HuH-7.5 (cell line): Measurements from ENCODE around the gene SUMO4.
A peak's percentile ranks its signal among the peaks of the same experiment; 100 is the strongest.
"Not testable (repeated sequence)": the region's sequence is repeated elsewhere in the genome, so short reads cannot be mapped to it uniquely, and the experiment has no call there.

ENCODE experiments used
- DNase-seq: peaks from one replicate; pipeline ENCODE4 v3.0.0; 2011; ENCODE audit warnings: low spot score

SUMO4 gene

GRCh38 chr6:149431905-149432775 lies 32.1 kb downstream of the SUMO4 start:
- peak; percentile 85 for DNase-seq

GRCh38 chr6:149433405-149433804 lies 33.3 kb downstream of the SUMO4 start:
- no peak for DNase-seq

DNA sequence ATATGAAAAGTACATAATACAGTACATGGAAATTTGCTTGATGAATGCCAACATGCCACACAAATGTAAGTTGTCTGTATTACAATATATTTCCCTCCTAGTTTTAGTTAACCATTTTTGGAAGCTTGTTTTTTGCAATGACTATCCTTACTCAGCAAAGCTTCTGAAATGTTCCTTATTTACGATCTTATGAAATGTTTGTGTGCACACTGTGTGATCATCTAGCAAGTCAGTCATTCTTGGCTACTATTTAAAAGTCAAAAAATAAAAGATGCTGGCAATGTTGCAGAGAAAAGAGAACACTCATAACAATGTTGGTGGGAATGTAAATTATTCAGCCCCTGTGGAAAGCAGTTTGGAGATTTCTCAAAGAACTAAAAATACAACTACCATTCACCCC lies 33.8 kb downstream of the SUMO4 start:
- no peak for DNase-seq

GRCh38 chr6:149435919-149436586 lies 36.0 kb downstream of the SUMO4 start:
- no peak for DNase-seq

- no peak for DNase-seq
Measured at GRCh38 chr6:149436647-149437046, 36.6 kb downstream of the SUMO4 start.

- no peak for DNase-seq
Measured at GRCh38 chr6:149437212-149437611, 37.1 kb downstream of the SUMO4 start.

GRCh38 chr6:149438855-149439254 lies 38.8 kb downstream of the SUMO4 start:
- DNase-seq, result no peak

- DNase-seq, result no peak
Measured at GRCh38 chr6:149439626-149440025, 39.6 kb downstream of the SUMO4 start.

- DNase-seq, result no peak
Measured at GRCh38 chr6:149440735-149441671, 40.9 kb downstream of the SUMO4 start.

- no peak for DNase-seq
Measured at GRCh38 chr6:149441740-149442139, 41.7 kb downstream of the SUMO4 start.

GRCh38 chr6:149443411-149444181 lies 43.5 kb downstream of the SUMO4 start:
- DNase-seq, result no peak

DNA sequence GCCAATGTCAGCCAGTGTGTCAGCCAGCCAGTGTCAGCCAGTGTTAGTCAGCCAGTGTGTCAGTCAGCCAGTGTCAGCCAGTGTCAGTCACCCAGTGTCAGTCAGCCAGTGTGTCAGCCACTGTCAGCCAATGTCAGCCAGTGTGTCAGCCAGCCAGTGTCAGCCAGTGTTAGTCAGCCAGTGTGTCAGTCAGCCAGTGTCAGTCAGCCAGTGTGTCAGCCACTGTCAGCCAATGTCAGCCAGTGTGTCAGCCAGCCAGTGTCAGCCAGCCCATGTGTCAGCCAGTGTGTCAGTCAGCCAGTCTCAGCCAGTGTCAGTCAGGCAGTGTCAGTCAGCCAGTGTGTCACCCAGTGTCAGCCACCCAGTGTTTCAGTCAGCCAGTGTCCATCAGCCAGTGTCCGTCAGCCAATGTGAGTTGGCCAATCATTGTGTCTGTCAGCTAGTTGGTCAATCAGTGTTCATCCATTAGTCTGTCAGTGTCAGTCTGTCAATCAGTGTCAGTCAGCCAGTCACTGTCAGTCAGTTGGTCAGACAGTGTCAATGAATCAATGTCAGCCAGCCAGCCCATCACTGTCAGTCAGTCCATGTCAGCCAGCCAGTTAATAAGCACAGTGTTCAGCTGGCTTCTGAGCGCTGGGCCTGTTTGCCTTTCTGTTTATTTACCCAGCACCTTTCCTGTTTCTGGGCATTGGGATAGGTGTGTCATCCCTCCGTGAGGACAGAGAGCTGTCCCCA lies 44.5 kb downstream of the SUMO4 start:
- DNase-seq, result not testable (repeated sequence)

- no peak for DNase-seq
Measured at GRCh38 chr6:149445095-149445466, 45.0 kb downstream of the SUMO4 start.

- no peak for DNase-seq
Measured at GRCh38 chr6:149445573-149445972, 45.5 kb downstream of the SUMO4 start.

GRCh38 chr6:149446791-149447376 lies 46.8 kb downstream of the SUMO4 start:
- no peak for DNase-seq

DNA sequence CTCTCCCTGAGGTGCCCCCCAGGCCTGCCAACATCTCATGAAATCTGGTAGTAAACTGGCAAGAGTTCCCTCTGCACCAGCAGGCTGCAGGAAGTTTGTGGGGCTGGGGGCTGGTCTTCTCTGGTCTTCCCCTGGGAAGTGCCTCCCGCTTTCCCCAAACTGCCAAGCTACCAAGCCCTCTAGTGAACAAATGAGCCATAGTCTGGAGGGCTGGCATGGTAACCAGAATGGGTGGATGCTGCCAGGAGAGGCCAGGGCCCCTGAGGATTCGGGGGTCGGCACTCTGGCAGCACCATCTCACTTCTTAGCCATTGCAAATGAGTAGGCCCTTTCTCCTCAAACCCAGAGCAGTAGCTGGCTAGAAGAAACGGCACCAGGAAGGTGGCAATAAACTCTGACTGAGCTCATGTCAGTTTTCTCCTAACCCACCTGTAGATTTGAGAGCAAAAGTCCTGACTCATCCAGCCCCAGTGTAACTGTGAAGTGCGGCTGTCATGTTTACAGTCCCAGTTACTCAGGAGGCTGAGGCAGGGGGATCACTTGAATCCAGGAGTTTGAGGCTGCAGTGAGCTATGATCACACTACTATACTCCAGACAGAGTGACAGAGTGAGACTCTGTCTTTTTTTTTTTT lies 48.9 kb downstream of the SUMO4 start:
- DNase-seq, result no peak

DNA sequence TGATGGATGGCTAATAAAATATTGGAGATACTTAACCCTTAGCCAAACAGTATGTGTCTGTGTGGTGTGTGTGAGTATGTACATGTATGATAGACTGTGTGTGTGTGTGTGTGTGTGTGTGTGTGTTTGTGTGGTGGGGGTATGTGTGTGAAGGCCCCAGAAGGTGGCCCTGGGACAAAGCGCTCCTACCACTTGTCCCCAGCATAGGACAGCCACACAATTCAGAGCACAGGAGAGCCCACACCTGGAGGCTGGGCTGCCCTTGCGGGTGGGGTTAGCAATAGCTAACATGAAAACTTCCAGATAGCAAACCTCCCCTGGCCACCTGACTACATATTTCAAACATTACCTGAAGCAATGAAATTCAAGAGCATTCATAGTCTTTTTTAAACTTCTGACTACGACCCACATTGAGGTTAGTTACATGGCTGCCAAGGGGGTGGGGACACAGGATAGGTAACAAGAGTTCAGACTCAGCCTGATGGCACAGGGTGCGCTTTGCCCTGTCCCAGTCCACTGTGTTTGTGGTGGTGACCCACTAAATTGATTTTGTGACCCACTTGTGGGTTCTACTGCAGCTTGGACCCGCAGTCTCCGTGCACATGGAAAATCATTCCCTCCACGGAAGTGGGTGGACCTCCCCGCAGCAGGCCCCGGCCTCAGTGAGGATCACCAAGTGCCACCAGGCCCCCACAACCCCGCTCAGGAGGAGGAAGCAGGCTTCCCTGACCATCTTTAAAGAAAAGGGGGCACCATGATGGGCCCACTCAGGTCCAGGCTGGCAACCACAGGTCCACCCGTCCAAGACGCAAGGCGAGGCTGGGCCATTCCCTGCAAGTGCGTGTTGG lies 50.0 kb downstream of the SUMO4 start:
- no peak for DNase-seq
